Measurements from ENCODE around the gene MMP24.
"Not testable (repeated sequence)": the region's sequence is repeated elsewhere in the genome, so short reads cannot be mapped to it uniquely, and the experiment has no call there.

MMP24 gene

DNA sequence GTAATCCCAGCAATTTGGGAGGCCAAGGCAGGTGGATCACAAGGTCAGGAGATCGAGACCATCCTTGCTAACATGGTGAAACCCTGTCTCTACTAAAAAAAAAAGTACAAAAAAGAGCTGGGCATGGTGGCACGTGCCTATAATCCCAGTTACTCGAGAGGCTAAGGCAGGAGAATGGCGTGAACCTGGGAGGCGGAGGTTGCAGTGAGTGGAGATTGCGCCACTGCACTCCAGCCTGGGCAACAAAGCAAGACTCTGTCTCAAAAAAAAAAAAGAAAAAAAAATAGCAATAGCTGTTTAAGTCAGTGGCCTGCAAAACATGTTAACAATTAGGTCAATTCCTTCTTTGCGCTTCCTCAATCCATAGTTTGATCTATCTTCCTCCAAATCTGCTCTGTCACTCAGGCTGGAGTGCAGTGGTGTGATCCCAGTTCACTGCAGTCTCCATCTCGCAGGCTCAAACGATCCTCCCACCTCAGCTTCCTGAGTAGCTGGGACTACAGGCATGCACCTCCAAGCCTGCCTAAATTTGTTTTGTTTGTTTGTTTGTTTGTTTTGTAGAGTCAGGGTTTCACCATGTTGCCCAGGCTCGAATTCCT is 39.7 kb upstream of the MMP24 start:
- no CpG with 5 or more reads among the region's 10 CpGs for WGBS, 2 donors (ENCODE audit: extremely low coverage in 2 of 2, insufficient read length in 2 of 2, insufficient replicate concordance in 1 of 2)
- not testable (repeated sequence) for H3K4ac ChIP-seq (ENCODE audit: low read length); H2AK5ac ChIP-seq (ENCODE audit: low read depth, low read length); H3K4me2 ChIP-seq (ENCODE audit: insufficient read depth, low read length, poor library complexity, severe bottlenecking); H3K14ac ChIP-seq (ENCODE audit: low read length); H3K36me3 ChIP-seq (replicated peaks in 1 of 2; ENCODE audit: control insufficient read depth in 2 of 2, insufficient read depth in 2 of 2, low read length in 2 of 2); H4K8ac ChIP-seq (ENCODE audit: low read depth, low read length); H3K23ac ChIP-seq (ENCODE audit: low read depth, low read length, poor library complexity); H3K9ac ChIP-seq (ENCODE audit: low read depth, low read length, poor library complexity); H3K79me1 ChIP-seq (ENCODE audit: low read depth, low read length); H3K27ac ChIP-seq (replicated peaks; ENCODE audit: low read length); H2BK5ac ChIP-seq (ENCODE audit: low read length); H3K9me3 ChIP-seq (replicated peaks in 1 of 2; ENCODE audit: control insufficient read depth in 2 of 2, insufficient read depth in 1 of 2, low read depth in 1 of 2, low read length in 2 of 2); H3K18ac ChIP-seq (ENCODE audit: low read length); H2BK15ac ChIP-seq (ENCODE audit: low read length); DNase-seq (ENCODE audit: low spot score); H3K4me1 ChIP-seq (ENCODE audit: control insufficient read depth in 2 of 2, insufficient read depth in 1 of 2, low read depth in 1 of 2, low read length in 2 of 2); H2BK120ac ChIP-seq (ENCODE audit: low read depth, low read length); H4K91ac ChIP-seq (ENCODE audit: low read depth, low read length, poor library complexity); H3K4me3 ChIP-seq (ENCODE audit: low read length in 2 of 2); H2BK12ac ChIP-seq (ENCODE audit: low read length); H2AFZ ChIP-seq (ENCODE audit: low read length)
- H3K27me3 ChIP-seq (ENCODE audit: control insufficient read depth in 3 of 3, insufficient read depth in 3 of 3, low read depth in 1 of 3, low read length in 3 of 3): peaks cover 0 to 28% (median 0%) of the 10 kb centered on the region in 3 experiments

DNA sequence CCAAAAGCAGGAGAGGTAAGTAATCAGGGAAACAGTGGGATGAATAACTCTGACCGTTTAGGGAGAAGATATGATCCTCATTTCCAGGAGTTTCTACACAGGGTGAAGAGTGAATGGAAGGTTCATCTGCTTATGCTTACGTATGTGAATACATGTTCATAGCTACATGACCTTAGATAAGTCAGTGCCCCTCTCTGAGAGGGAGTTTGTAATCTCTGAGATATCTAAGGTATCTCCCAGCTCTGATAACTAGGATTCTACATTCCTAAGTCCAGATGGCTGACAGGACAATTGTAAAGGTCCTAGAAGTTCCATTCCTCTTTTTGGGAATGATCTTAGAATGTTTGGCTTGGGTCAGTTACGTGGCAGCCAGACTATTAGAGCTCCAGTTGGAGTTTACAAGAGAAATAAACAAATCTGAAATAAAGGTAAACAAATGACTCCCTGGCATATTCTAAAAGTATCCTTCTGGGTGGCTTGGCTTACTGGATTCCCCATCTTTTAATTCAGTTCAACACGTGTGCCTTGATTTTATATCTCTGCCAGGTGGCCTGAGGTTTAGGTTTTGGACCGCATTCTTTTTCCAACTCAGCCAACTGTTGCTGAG is 38.8 kb upstream of the MMP24 start:
- Histone ChIP-seq H2BK12ac (ENCODE audit: low read length) (no peak overlapping the region), H4K91ac (ENCODE audit: low read depth, low read length, poor library complexity) (no peak overlapping the region), H3K23ac (ENCODE audit: low read depth, low read length, poor library complexity) (no peak overlapping the region), H3K79me1 (ENCODE audit: low read depth, low read length) (no peaks in the 10 kb centered on the region), H3K9ac (ENCODE audit: low read depth, low read length, poor library complexity) (no peak overlapping the region), H3K4me1 (ENCODE audit: control insufficient read depth in 2 of 2, insufficient read depth in 1 of 2, low read depth in 1 of 2, low read length in 2 of 2) (peaks cover 0 to 3% of the 10 kb centered on the region in 2 donors), H3K4ac (ENCODE audit: low read length) (no peak overlapping the region), H3K4me3 (ENCODE audit: low read length in 2 of 2) (no peak overlapping the region), H3K36me3 (replicated peaks in 1 of 2; ENCODE audit: control insufficient read depth in 2 of 2, insufficient read depth in 2 of 2, low read length in 2 of 2) (no peaks in the 10 kb centered on the region), H2BK15ac (ENCODE audit: low read length) (no peak overlapping the region), H3K9me3 (replicated peaks in 1 of 2; ENCODE audit: control insufficient read depth in 2 of 2, insufficient read depth in 1 of 2, low read depth in 1 of 2, low read length in 2 of 2) (no peaks in the 10 kb centered on the region), H2AK5ac (ENCODE audit: low read depth, low read length) (no peak overlapping the region), H3K14ac (ENCODE audit: low read length) (no peak overlapping the region), H3K27ac (replicated peaks; ENCODE audit: low read length) (no peak overlapping the region), H3K4me2 (ENCODE audit: insufficient read depth, low read length, poor library complexity, severe bottlenecking) (no peak overlapping the region), H3K18ac (ENCODE audit: low read length) (no peak overlapping the region), H3K27me3 (ENCODE audit: control insufficient read depth in 3 of 3, insufficient read depth in 3 of 3, low read depth in 1 of 3, low read length in 3 of 3) (peaks cover 0 to 32% (median 0%) of the 10 kb centered on the region in 3 experiments), H2AFZ (ENCODE audit: low read length) (no peak overlapping the region), H4K8ac (ENCODE audit: low read depth, low read length) (no peak overlapping the region), H2BK5ac (ENCODE audit: low read length) (no peak overlapping the region), H2BK120ac (ENCODE audit: low read depth, low read length) (no peak overlapping the region)
- no CpG with 5 or more reads among the region's 5 CpGs for WGBS, 2 donors (ENCODE audit: extremely low coverage in 2 of 2, insufficient read length in 2 of 2, insufficient replicate concordance in 1 of 2)
- no peak for DNase-seq (ENCODE audit: low spot score)

DNA sequence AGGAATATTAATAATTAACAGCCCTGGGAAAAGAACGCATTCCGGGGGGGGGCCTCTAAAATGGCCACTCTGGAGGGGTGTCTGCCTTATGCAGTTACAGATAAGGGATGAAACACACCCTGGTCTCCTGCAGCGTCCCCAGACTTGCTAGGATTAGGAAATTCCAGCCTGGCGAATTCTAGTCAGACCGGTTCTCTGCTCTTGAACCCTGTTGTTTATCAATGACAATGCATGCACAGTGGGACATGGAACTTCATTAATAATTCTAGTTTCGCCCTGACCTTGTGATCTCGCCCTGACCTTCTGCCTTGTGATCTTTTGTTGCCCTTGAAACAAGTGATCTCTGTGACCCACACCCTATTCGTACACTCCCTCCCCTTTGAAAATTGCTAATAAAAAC is 37.3 kb upstream of the MMP24 start:
- H3K18ac ChIP-seq (ENCODE audit: low read length); H2BK120ac ChIP-seq (ENCODE audit: low read depth, low read length); H3K4me2 ChIP-seq (ENCODE audit: insufficient read depth, low read length, poor library complexity, severe bottlenecking); H3K4ac ChIP-seq (ENCODE audit: low read length); H2BK12ac ChIP-seq (ENCODE audit: low read length); H3K14ac ChIP-seq (ENCODE audit: low read length); H3K4me3 ChIP-seq (ENCODE audit: low read length in 2 of 2); H2AK5ac ChIP-seq (ENCODE audit: low read depth, low read length); H3K27ac ChIP-seq (replicated peaks; ENCODE audit: low read length); H4K8ac ChIP-seq (ENCODE audit: low read depth, low read length); H3K9ac ChIP-seq (ENCODE audit: low read depth, low read length, poor library complexity); H4K91ac ChIP-seq (ENCODE audit: low read depth, low read length, poor library complexity); H2AFZ ChIP-seq (ENCODE audit: low read length); H3K23ac ChIP-seq (ENCODE audit: low read depth, low read length, poor library complexity); H3K9me3 ChIP-seq (replicated peaks in 1 of 2; ENCODE audit: control insufficient read depth in 2 of 2, insufficient read depth in 1 of 2, low read depth in 1 of 2, low read length in 2 of 2); DNase-seq (ENCODE audit: low spot score); H3K4me1 ChIP-seq (ENCODE audit: control insufficient read depth in 2 of 2, insufficient read depth in 1 of 2, low read depth in 1 of 2, low read length in 2 of 2); H3K36me3 ChIP-seq (replicated peaks in 1 of 2; ENCODE audit: control insufficient read depth in 2 of 2, insufficient read depth in 2 of 2, low read length in 2 of 2); H3K79me1 ChIP-seq (ENCODE audit: low read depth, low read length); H2BK15ac ChIP-seq (ENCODE audit: low read length); H2BK5ac ChIP-seq (ENCODE audit: low read length): not testable (repeated sequence)
- WGBS, 2 donors (ENCODE audit: extremely low coverage in 2 of 2, insufficient read length in 2 of 2, insufficient replicate concordance in 1 of 2): no CpG with 5 or more reads among the region's 8 CpGs
- H3K27me3 ChIP-seq (ENCODE audit: control insufficient read depth in 3 of 3, insufficient read depth in 3 of 3, low read depth in 1 of 3, low read length in 3 of 3): peaks cover 0 to 32% (median 0%) of the 10 kb centered on the region in 3 experiments

DNA sequence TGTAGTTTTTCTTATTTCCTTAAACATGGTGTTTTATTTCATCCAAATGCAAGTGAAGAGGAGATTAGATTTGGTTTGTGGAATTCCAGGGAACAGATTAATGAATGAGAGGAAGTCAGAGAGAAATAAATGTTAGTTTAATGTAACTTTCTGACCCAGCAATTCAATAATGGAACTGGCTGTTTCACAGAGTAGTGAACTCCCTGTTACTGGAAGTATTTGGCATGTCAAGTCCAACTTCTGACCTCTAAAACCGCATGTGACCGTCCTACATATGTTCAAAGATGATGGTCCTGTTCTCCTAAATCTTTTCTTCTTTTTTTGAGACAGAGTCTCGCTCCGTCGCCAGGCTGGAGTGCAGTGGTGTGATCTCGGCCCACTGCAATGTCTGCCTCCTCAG is 35.9 kb upstream of the MMP24 start:
- H4K91ac ChIP-seq (ENCODE audit: low read depth, low read length, poor library complexity): no peak overlapping the region
- H3K4me1 ChIP-seq (ENCODE audit: control insufficient read depth in 2 of 2, insufficient read depth in 1 of 2, low read depth in 1 of 2, low read length in 2 of 2): peaks cover 0 to 3% of the 10 kb centered on the region in 2 donors

More for the DNA sequence above, 35.9 kb upstream of the MMP24 start:
- Histone ChIP-seq H3K18ac (ENCODE audit: low read length) (no peak overlapping the region), H2AK5ac (ENCODE audit: low read depth, low read length) (no peak overlapping the region), H2BK15ac (ENCODE audit: low read length) (no peak overlapping the region), H3K4me3 (ENCODE audit: low read length in 2 of 2) (no peak overlapping the region), H2BK12ac (ENCODE audit: low read length) (no peak overlapping the region), H3K79me1 (ENCODE audit: low read depth, low read length) (no peaks in the 10 kb centered on the region), H3K23ac (ENCODE audit: low read depth, low read length, poor library complexity) (no peak overlapping the region), H4K8ac (ENCODE audit: low read depth, low read length) (no peak overlapping the region), H3K27me3 (ENCODE audit: control insufficient read depth in 3 of 3, insufficient read depth in 3 of 3, low read depth in 1 of 3, low read length in 3 of 3) (peaks cover 0 to 32% (median 0%) of the 10 kb centered on the region in 3 experiments), H2BK5ac (ENCODE audit: low read length) (no peak overlapping the region), H3K4me2 (ENCODE audit: insufficient read depth, low read length, poor library complexity, severe bottlenecking) (no peak overlapping the region), H3K9ac (ENCODE audit: low read depth, low read length, poor library complexity) (no peak overlapping the region), H3K27ac (replicated peaks; ENCODE audit: low read length) (no peak overlapping the region), H3K4ac (ENCODE audit: low read length) (no peak overlapping the region), H3K14ac (ENCODE audit: low read length) (no peak overlapping the region), H2BK120ac (ENCODE audit: low read depth, low read length) (no peak overlapping the region), H2AFZ (ENCODE audit: low read length) (no peak overlapping the region), H3K36me3 (replicated peaks in 1 of 2; ENCODE audit: control insufficient read depth in 2 of 2, insufficient read depth in 2 of 2, low read length in 2 of 2) (no peaks in the 10 kb centered on the region), H3K9me3 (replicated peaks in 1 of 2; ENCODE audit: control insufficient read depth in 2 of 2, insufficient read depth in 1 of 2, low read depth in 1 of 2, low read length in 2 of 2) (no peaks in the 10 kb centered on the region)
- DNase-seq (ENCODE audit: low spot score): no peak
- no CpG with 5 or more reads among the region's 6 CpGs for WGBS, 2 donors (ENCODE audit: extremely low coverage in 2 of 2, insufficient read length in 2 of 2, insufficient replicate concordance in 1 of 2)
